HG02571 (cell line): ENCODE measurements around the gene FNDC11.

ENCODE experiments used
- ATAC-seq: cut with Tn5 transposase; IDR thresholded peaks from one replicate; pipeline ENCODE4 v1.9.1; 2021; ENCODE audit warnings: mild to moderate bottlenecking, moderate library complexity; ENCODE audit not compliant: unreplicated experiment

The FNDC11 gene

GRCh38 chr20:63525185-63525584 lies 28.8 kb upstream of the FNDC11 start:
- ATAC-seq, result no peak

GRCh38 chr20:63525971-63526370 lies 28.0 kb upstream of the FNDC11 start:
- no peak for ATAC-seq

- ATAC-seq, result no peak
Measured at GRCh38 chr20:63527184-63527583, 26.8 kb upstream of the FNDC11 start.

GRCh38 chr20:63529180-63529860 lies 24.6 kb upstream of the FNDC11 start:
- no peak for ATAC-seq

GRCh38 chr20:63529861-63530787 lies 23.8 kb upstream of the FNDC11 start:
- ATAC-seq, result no peak

GRCh38 chr20:63530788-63531160 lies 23.2 kb upstream of the FNDC11 start:
- no peak for ATAC-seq

GRCh38 chr20:63531686-63532448 lies 22.1 kb upstream of the FNDC11 start:
- no peak for ATAC-seq

- no peak for ATAC-seq
Measured at GRCh38 chr20:63532449-63532971, 21.4 kb upstream of the FNDC11 start.

- no peak for ATAC-seq
Measured at GRCh38 chr20:63533388-63533787, 20.6 kb upstream of the FNDC11 start.

- ATAC-seq, result no peak
Measured at GRCh38 chr20:63533871-63534393, 20.0 kb upstream of the FNDC11 start.

GRCh38 chr20:63534427-63534830 lies 19.5 kb upstream of the FNDC11 start:
- no peak for ATAC-seq

- ATAC-seq, result no peak
Measured at GRCh38 chr20:63534831-63535651, 18.9 kb upstream of the FNDC11 start.

GRCh38 chr20:63536241-63536977 lies 17.6 kb upstream of the FNDC11 start:
- no peak for ATAC-seq

GRCh38 chr20:63536997-63537524 lies 16.9 kb upstream of the FNDC11 start, which contains the start of gene PTK6:
PTK6 (minus strand) TSS chr20:63537376; CDS start chr20:63537314, 62 bp downstream.
- ATAC-seq, result peak; percentile 8

- peak; percentile 79 for ATAC-seq
Measured at GRCh38 chr20:63537525-63538203, 16.3 kb upstream of the FNDC11 start.

- no peak for ATAC-seq
Measured at GRCh38 chr20:63538204-63539091, 15.5 kb upstream of the FNDC11 start.

- ATAC-seq, result no peak
Measured at GRCh38 chr20:63539092-63539430, 14.9 kb upstream of the FNDC11 start.
